HCT116 (cell line): ENCODE results near the gene CCDC106. TPM values are rescaled to one million over a fixed set of nuclear protein-coding genes. Genes with fewer than 3 reads are reported as not detected.

Source experiments
- ATAC-seq: fragments of 200-7000 bp; cut with Tn5 transposase; 2 replicates; pipeline ENCODE4 v1.9.1; 2020; ENCODE audit warnings: mild to moderate bottlenecking, moderate library complexity
- BruUV-seq: library from RNA; stranded (reverse); fragments of 400-500 nt; replicated peaks from 2 replicates; lab custom pipeline; 2021; lab: Mats Ljungman, UMichigan
- CTCF ChIA-PET: fragments of 300-600 bp; sonication (Branson Sonifier 250); formaldehyde crosslinking; loops from one replicate; lab custom pipeline; 2021; ENCODE audit warnings: antibody characterized with exemption; lab: Charles Lee
- POLR2A ChIA-PET: fragments of 300-600, 350-600 bp; sonication (Branson Sonifier 250); formaldehyde crosslinking; loops from one replicate; lab custom pipeline; 2021; ENCODE audit warnings: antibody characterized with exemption; lab: Charles Lee
- RAD21 ChIA-PET, 2 experiments: fragments of 300-600 bp; sonication (Branson Sonifier 250); formaldehyde crosslinking; loops; one replicate each; lab custom pipeline; 2023; ENCODE audit warnings: low total read pairs in 2 of 2; ENCODE audit not compliant: uncharacterized antibody in 2 of 2, unreplicated experiment in 2 of 2, low non-redundant PET in 1 of 2; lab: Charles Lee
- DNase-seq: peaks from one replicate; pipeline ENCODE4 v3.0.0-alpha.2; 2010; ENCODE audit warnings: low read depth, low spot score
- H2AFZ ChIP-seq: fragments of 200-600 bp; shearing (Covaris generic), sonication (generic); 2 replicates; pipeline ENCODE4 v1.6.1; 2017; ENCODE audit warnings: low read depth, mixed run types, mixed read lengths, antibody characterized with exemption, low read length; ENCODE audit not compliant: poor library complexity, severe bottlenecking
- H3K27ac ChIP-seq: 2 replicates; pipeline ENCODE4 v1.5.1; 2012; ENCODE audit warnings: low read depth, low read length
- H3K27me3 ChIP-seq: fragments of 200-600 bp; sonication (generic); 2 replicates; pipeline ENCODE4 v1.6.1; 2016; ENCODE audit warnings: mixed run types, low read length, mixed read lengths; ENCODE audit not compliant: insufficient read depth
- H3K36me3 ChIP-seq, 2 experiments: fragments of 200-500 bp in 1 of 2; fragments of 200-600 bp in 1 of 2; sonication (Bioruptor generic) in 1 of 2; sonication (generic) in 1 of 2; 2 replicates each; pipeline versions ENCODE4 v1.5.1 to v1.6.1; 2014 to 2016; ENCODE audit warnings: low read length in 2 of 2, inconsistent platforms in 1 of 2, mixed read lengths in 1 of 2, mixed run types in 1 of 2; ENCODE audit not compliant: insufficient read depth in 2 of 2, control insufficient read depth in 1 of 2
- H3K4me1 ChIP-seq, 2 experiments: fragments of 200-600 bp in 1 of 2; sonication (generic) in 1 of 2; 2 replicates each; pipeline versions ENCODE4 v1.5.1 to v1.6.1; 2012 to 2017; ENCODE audit warnings: low read length in 2 of 2, inconsistent platforms in 1 of 2, mild to moderate bottlenecking in 1 of 2, mixed read lengths in 1 of 2, mixed run types in 1 of 2, moderate library complexity in 1 of 2; ENCODE audit not compliant: insufficient read depth in 2 of 2, control insufficient read depth in 1 of 2
- H3K4me2 ChIP-seq: fragments of 200-600 bp; sonication (generic); 2 replicates; pipeline ENCODE4 v1.6.1; 2017; ENCODE audit warnings: mixed run types, low read length, mixed read lengths
- H3K4me3 ChIP-seq, 2 experiments: fragments of 200-600 bp in 1 of 2; sonication (generic) in 1 of 2; replicated peaks in 1 of 2; 2 replicates each; pipeline ENCODE4 v1.5.1; 2011 to 2016; ENCODE audit warnings: low read length in 2 of 2, control low read depth in 1 of 2, low read depth in 1 of 2, mild to moderate bottlenecking in 1 of 2, mixed read lengths in 1 of 2, mixed run types in 1 of 2
- H3K79me2 ChIP-seq: fragments of 200-600 bp; sonication (generic); 2 replicates; pipeline ENCODE4 v1.6.1; 2017; ENCODE audit warnings: mild to moderate bottlenecking, mixed run types, low read length, moderate library complexity, mixed read lengths; ENCODE audit not compliant: insufficient read depth
- H3K9ac ChIP-seq: fragments of 200-600 bp; sonication (generic); 2 replicates; pipeline ENCODE4 v1.6.1; 2016; ENCODE audit warnings: low read length, mixed read lengths
- H3K9me2 ChIP-seq: fragments of 200-600 bp; sonication (generic), shearing (Covaris generic); 2 replicates; pipeline ENCODE4 v1.6.1; 2017; ENCODE audit warnings: mixed run types, mild to moderate bottlenecking, moderate library complexity; ENCODE audit not compliant: insufficient read depth
- H3K9me3 ChIP-seq, 2 experiments: fragments of 200-500 bp in 1 of 2; fragments of 200-600 bp in 1 of 2; sonication (Bioruptor generic) in 1 of 2; sonication (generic) in 1 of 2; 2 replicates each; pipeline ENCODE4 v1.6.1; 2014 to 2017; ENCODE audit warnings: low read length in 2 of 2, mixed read lengths in 2 of 2, inconsistent platforms in 1 of 2, low read depth in 1 of 2, mild to moderate bottlenecking in 1 of 2, mixed run types in 1 of 2, moderate library complexity in 1 of 2; ENCODE audit not compliant: control insufficient read depth in 1 of 2, insufficient read depth in 1 of 2
- H4K20me1 ChIP-seq: fragments of 200-600 bp; sonication (generic), shearing (Covaris generic); 2 replicates; pipeline ENCODE4 v1.6.1; 2017; ENCODE audit warnings: mixed run types, mild to moderate bottlenecking, moderate library complexity; ENCODE audit not compliant: insufficient read depth
- ATF3 ChIP-seq: IDR thresholded peaks from 2 replicates; pipeline ENCODE4 v1.6.1; 2012
- CEBPB ChIP-seq: IDR thresholded peaks from 2 replicates; pipeline ENCODE4 v1.6.1; 2012; ENCODE audit warnings: low read depth
- EZH2phosphoT487 ChIP-seq: fragments of 200-600 bp; IDR thresholded peaks from 2 replicates; pipeline ENCODE4 v1.6.1; 2018; ENCODE audit warnings: antibody characterized with exemption, borderline replicate concordance
- JUND ChIP-seq: IDR thresholded peaks from 2 replicates; pipeline ENCODE4 v1.6.1; 2012
- MAX ChIP-seq: IDR thresholded peaks from 2 replicates; pipeline ENCODE4 v1.6.1; 2012
- POLR2A ChIP-seq: IDR thresholded peaks from 2 replicates; pipeline ENCODE4 v1.7.0; 2011; ENCODE audit warnings: borderline replicate concordance; ENCODE audit not compliant: insufficient read depth, insufficient read length; ENCODE audit errors: extremely low read depth
- POLR2AphosphoS5 ChIP-seq: IDR thresholded peaks from 2 replicates; pipeline ENCODE4 v1.6.1; 2011; ENCODE audit warnings: mild to moderate bottlenecking, low read depth, low read length, moderate library complexity
- RAD21 ChIP-seq: IDR thresholded peaks from 2 replicates; pipeline ENCODE4 v1.6.1; 2012; ENCODE audit warnings: low read depth, mild to moderate bottlenecking
- REST ChIP-seq: IDR thresholded peaks from 2 replicates; pipeline ENCODE4 v1.6.1; 2012; ENCODE audit warnings: low read depth
- SIN3A ChIP-seq: IDR thresholded peaks from 2 replicates; pipeline ENCODE4 v1.6.1; 2012; ENCODE audit warnings: low read depth
- SRF ChIP-seq: IDR thresholded peaks from 2 replicates; pipeline ENCODE4 v1.6.1; 2012; ENCODE audit warnings: low read depth
- YY1 ChIP-seq: IDR thresholded peaks from 2 replicates; pipeline ENCODE4 v1.6.1; 2011; ENCODE audit warnings: low read length, low read depth, moderate library complexity, mild to moderate bottlenecking; ENCODE audit not compliant: insufficient replicate concordance; ENCODE audit errors: extremely low read depth
- ZFX ChIP-seq: fragments of 450-650 bp; IDR thresholded peaks from 2 replicates; pipeline ENCODE4 v1.6.1; 2017
- ZNF274 ChIP-seq: fragments of 200-500 bp; sonication (Bioruptor generic); IDR thresholded peaks from 2 replicates; pipeline ENCODE4 v1.6.1; 2014; ENCODE audit warnings: mild to moderate bottlenecking, low read depth, low read length, inconsistent platforms
- intact Hi-C: fragments of 100-400 bp; cut with micrococcal nuclease; formaldehyde crosslinking; loops from 2 replicates; pipeline ENCODE4 v1.10.0; 2022
- total RNA-seq: library from RNA; stranded (reverse); gene quantifications from one replicate; pipeline ENCODE4 v1.2.1, GENCODE V29; 2021; ENCODE audit not compliant: unreplicated experiment

Gene CCDC106
- total RNA-seq, 1 experiment from 2014 or later, result 1.0 TPM

- intact Hi-C loops, result no loop called here
These were observed 38.7 kb upstream of the CCDC106 start for GRCh38 chr19:55609326-55609725.

GRCh38 chr19:55611300-55611982 is 36.6 kb upstream of the CCDC106 start:
- DNase-seq (no peak), ATAC-seq (no peak)
- intact Hi-C loops, result no loop called here
- BruUV-seq, result no TSS peak
- no peak for TF ChIP-seq REST
- no peak for TF ChIP-seq POLR2AphosphoS5
- TF ChIP-seq MAX, result no peak
- TF ChIP-seq EZH2phosphoT487, result no peak
- no peak for TF ChIP-seq ZNF274
- no peak for TF ChIP-seq RAD21
- no peak for TF ChIP-seq SIN3A
- no peak for TF ChIP-seq JUND
- no peak for TF ChIP-seq SRF
- no peak for TF ChIP-seq ATF3
- TF ChIP-seq POLR2A, result no peak
- TF ChIP-seq YY1, result no peak
- no peak for TF ChIP-seq ZFX
- no peak for TF ChIP-seq CEBPB
- Histone ChIP-seq H3K4me1 (peaks cover 6 to 7% of the 10 kb centered on the region in 2 experiments), H2AFZ (no peak overlapping the region), H3K9me3 (no peaks in the 10 kb centered on the region), H4K20me1 (no peaks in the 10 kb centered on the region), H3K27ac (no peak overlapping the region), H3K9me2 (no peaks in the 10 kb centered on the region), H3K4me2 (no peak overlapping the region), H3K36me3 (peaks cover 6 to 18% of the 10 kb centered on the region in 2 experiments; a peak in 3 of 4 replicates), H3K27me3 (no peaks in the 10 kb centered on the region), H3K79me2 (peaks cover 43% of the 10 kb centered on the region), H3K9ac (no peak overlapping the region), H3K4me3 (no peak overlapping the region)
- ChIA-PET POLR2A (no interaction called here), RAD21 (no interaction called here), CTCF (no interaction called here)

More at GRCh38 chr19:55609326-55609725, 38.7 kb upstream of the CCDC106 start:
- no peak overlapping the region for H3K27ac ChIP-seq
- H3K36me3 ChIP-seq, result peaks cover 6 to 18% of the 10 kb centered on the region in 2 experiments; a peak in 3 of 4 replicates
- no peaks in the 10 kb centered on the region for H3K9me2 ChIP-seq
- H4K20me1 ChIP-seq, result no peaks in the 10 kb centered on the region
- no peak for DNase-seq
- no peak for TF ChIP-seq JUND
- TF ChIP-seq RAD21, result no peak
- TF ChIP-seq, all 23 proteins: peak for 0
- no peak overlapping the region for H3K4me3 ChIP-seq
- POLR2A ChIA-PET, result interaction anchor here (1.3 kb wide), 1 partner anchor 10 kb away, joined by 3 read pairs; the partner anchor contains the start of gene FIZ1
- no peak overlapping the region for H3K9ac ChIP-seq
- no peaks in the 10 kb centered on the region for H3K9me3 ChIP-seq
- H2AFZ ChIP-seq, result no peak overlapping the region
- peaks cover 50% of the 10 kb centered on the region for H3K79me2 ChIP-seq
- no peak for ATAC-seq
- CTCF ChIA-PET, result no interaction called here
- BruUV-seq, result no TSS peak
- RAD21 ChIA-PET, result no interaction called here
- H3K27me3 ChIP-seq, result no peaks in the 10 kb centered on the region
- H3K4me2 ChIP-seq, result no peak overlapping the region
- peaks cover 10 to 18% of the 10 kb centered on the region in 2 experiments for H3K4me1 ChIP-seq
